KMS-11 (cell line): ENCODE measurements around the gene USP3.

Experiments used
- H2AFZ ChIP-seq: fragments of 200-600 bp; sonication (generic); 2 replicates; pipeline ENCODE4 v1.6.1; 2016; ENCODE audit warnings: antibody characterized with exemption, mixed run types, low read depth
- H3K27ac ChIP-seq: fragments of 200-600 bp; sonication (generic); 2 replicates; pipeline ENCODE4 v1.6.1; 2016; ENCODE audit warnings: mild to moderate bottlenecking, mixed run types
- H3K27me3 ChIP-seq: fragments of 200-600 bp; sonication (generic); 2 replicates; pipeline ENCODE4 v1.6.1; 2017; ENCODE audit warnings: mild to moderate bottlenecking, low read depth, mixed run types, moderate library complexity; ENCODE audit not compliant: insufficient read depth
- H3K36me3 ChIP-seq: fragments of 200-600 bp; sonication (generic); 2 replicates; pipeline ENCODE4 v1.6.1; 2017; ENCODE audit warnings: mild to moderate bottlenecking, mixed run types; ENCODE audit not compliant: insufficient read depth
- H3K4me1 ChIP-seq: fragments of 200-600 bp; sonication (generic); 2 replicates; pipeline ENCODE4 v1.6.1; 2016; ENCODE audit warnings: mild to moderate bottlenecking, low read depth, mixed run types; ENCODE audit not compliant: poor library complexity, severe bottlenecking
- H3K4me2 ChIP-seq: fragments of 200-600 bp; sonication (generic); 2 replicates; pipeline ENCODE4 v1.7.0; 2016; ENCODE audit warnings: mild to moderate bottlenecking, mixed run types
- H3K4me3 ChIP-seq: fragments of 200-600 bp; sonication (generic); IDR thresholded peaks from 2 replicates; pipeline ENCODE4 v1.6.1; 2017; ENCODE audit warnings: low read depth, low read length, mixed read lengths; ENCODE audit not compliant: insufficient read depth
- H3K79me2 ChIP-seq: fragments of 200-600 bp; sonication (generic); 2 replicates; pipeline ENCODE4 v1.6.1; 2016; ENCODE audit warnings: low read depth, mixed run types; ENCODE audit not compliant: insufficient read depth
- H3K9ac ChIP-seq: fragments of 200-600 bp; sonication (generic); 2 replicates; pipeline ENCODE4 v1.6.1; 2016; ENCODE audit warnings: mild to moderate bottlenecking, mixed run types
- H4K20me1 ChIP-seq: fragments of 200-600 bp; sonication (generic); 2 replicates; pipeline ENCODE4 v1.6.1; 2016; ENCODE audit warnings: mild to moderate bottlenecking, mixed run types; ENCODE audit not compliant: insufficient read depth
- CTCF ChIP-seq: fragments of 200-600 bp; sonication (generic); conservative IDR thresholded peaks from 2 replicates; pipeline ENCODE4 v1.6.1; 2017; ENCODE audit warnings: low read depth, mild to moderate bottlenecking, antibody characterized with exemption, low read length, moderate library complexity, mixed read lengths

Gene USP3

GRCh38 chr15:63633312-63633711, 128.9 kb downstream of the USP3 start:
- Histone ChIP-seq H4K20me1 (no peaks in the 10 kb centered on the region), H3K27ac (no peak overlapping the region), H3K4me1 (no peaks in the 10 kb centered on the region), H3K79me2 (no peaks in the 10 kb centered on the region), H3K4me3 (no peak overlapping the region), H3K4me2 (no peak overlapping the region), H2AFZ (no peak overlapping the region), H3K36me3 (no peaks in the 10 kb centered on the region), H3K9ac (no peak overlapping the region), H3K27me3 (no peaks in the 10 kb centered on the region)
- TF ChIP-seq CTCF: no peak

- no peak overlapping the region for H3K4me3 ChIP-seq
- H3K27ac ChIP-seq: no peak overlapping the region
- no peak overlapping the region for H3K9ac ChIP-seq
- no peak for TF ChIP-seq CTCF
- H3K4me2 ChIP-seq: no peak overlapping the region
- no peaks in the 10 kb centered on the region for H3K27me3 ChIP-seq
- H3K36me3 ChIP-seq: no peaks in the 10 kb centered on the region
- no peaks in the 10 kb centered on the region for H3K79me2 ChIP-seq
- H4K20me1 ChIP-seq: no peaks in the 10 kb centered on the region
- H2AFZ ChIP-seq: no peak overlapping the region
- H3K4me1 ChIP-seq: no peaks in the 10 kb centered on the region
Observed at GRCh38 chr15:63634154-63634553, 129.8 kb downstream of the USP3 start.

- Histone ChIP-seq H3K9ac (no peak overlapping the region), H3K79me2 (no peaks in the 10 kb centered on the region), H3K27me3 (no peaks in the 10 kb centered on the region), H3K36me3 (no peaks in the 10 kb centered on the region), H3K4me1 (no peaks in the 10 kb centered on the region), H3K4me2 (no peak overlapping the region), H3K27ac (no peak overlapping the region), H4K20me1 (no peaks in the 10 kb centered on the region), H3K4me3 (no peak overlapping the region), H2AFZ (no peak overlapping the region)
- no peak for TF ChIP-seq CTCF
Observed at GRCh38 chr15:63636518-63637061, 132.2 kb downstream of the USP3 start.

GRCh38 chr15:63638839-63639238, 134.4 kb downstream of the USP3 start:
- Histone ChIP-seq H2AFZ (no peak overlapping the region), H3K9ac (no peak overlapping the region), H3K27ac (no peak overlapping the region), H3K79me2 (no peaks in the 10 kb centered on the region), H4K20me1 (no peaks in the 10 kb centered on the region), H3K4me1 (no peaks in the 10 kb centered on the region), H3K4me3 (no peak overlapping the region), H3K27me3 (no peaks in the 10 kb centered on the region), H3K4me2 (no peak overlapping the region), H3K36me3 (no peaks in the 10 kb centered on the region)
- no peak for TF ChIP-seq CTCF
